Measurements from ENCODE around the gene ZNF460. TPM values are rescaled to one million over a fixed set of nuclear protein-coding genes. Genes with fewer than 3 reads are reported as not detected.
"Not testable (repeated sequence)": the region's sequence is repeated elsewhere in the genome, so short reads cannot be mapped to it uniquely, and the experiment has no call there.

ZNF460 gene
- total RNA-seq, 1 experiment from 2014 or later = 65.9 TPM

GRCh38 chr19:57249329-57249728, 31.0 kb upstream of the ZNF460 start:
- no peak overlapping the region for H2BK5ac ChIP-seq (ENCODE audit: insufficient read length, low read length)
- no peak for TF ChIP-seq CTCF (conservative IDR thresholded peaks at IDR 0.05)
- no peak overlapping the region for H4K8ac ChIP-seq (replicated peaks; ENCODE audit: insufficient read length, low read depth, low read length)
- H4K91ac ChIP-seq (ENCODE audit: insufficient read length, low read depth, low read length) = no peak overlapping the region
- no peak overlapping the region for H2BK20ac ChIP-seq (ENCODE audit: low read depth, low read length, poor library complexity, severe bottlenecking)
- H3K79me1 ChIP-seq (ENCODE audit: insufficient read depth, low read depth, low read length, poor library complexity, severe bottlenecking) = peaks cover 3% of the 10 kb centered on the region
- no peaks in the 10 kb centered on the region for H3K27me3 ChIP-seq (ENCODE audit: insufficient read depth, low read length)
- no peak overlapping the region for H2BK15ac ChIP-seq (ENCODE audit: low read depth, low read length)
- Mint-ChIP-seq H3K27ac (no peak overlapping the region), H3K27me3 (ENCODE audit: low read depth) (no peaks in the 10 kb centered on the region), H3K9me3 (no peaks in the 10 kb centered on the region), H3K4me3 (no peak overlapping the region), H3K36me3 (ENCODE audit: insufficient read depth in 1 of 3, low read depth in 3 of 3) (peaks cover 21 to 75% (median 60%) of the 10 kb centered on the region in 3 experiments; a peak in 6 of 7 replicates), H3K4me1 (no peaks in the 10 kb centered on the region)
- H2AK5ac ChIP-seq (ENCODE audit: insufficient read length, low read length) = no peak overlapping the region
- no peaks in the 10 kb centered on the region for H3K9me3 ChIP-seq (ENCODE audit: control insufficient read depth, low read depth, low read length)
- H4K5ac ChIP-seq (ENCODE audit: insufficient read length, low read depth, low read length) = no peak overlapping the region
- H4K20me1 ChIP-seq (ENCODE audit: control insufficient read depth, insufficient read depth, insufficient read length) = no peaks in the 10 kb centered on the region
- no peak for DNase-seq
- no CpG with 5 or more reads among the region's 1 CpG for WGBS (ENCODE audit: extremely low coverage, insufficient read length, low lambda C conversion rate)
- H3K27ac ChIP-seq (ENCODE audit: insufficient read length, low read depth, low read length) = no peak overlapping the region
- H2BK12ac ChIP-seq (ENCODE audit: insufficient read length, low read depth, low read length) = no peak overlapping the region
- no peaks in the 10 kb centered on the region; the same call in 1 of the 2 replicates for H3K79me2 ChIP-seq (ENCODE audit: insufficient read depth, low read length)
- H3K4me1 ChIP-seq (ENCODE audit: insufficient read depth, low read length) = no peaks in the 10 kb centered on the region
- no peaks in the 10 kb centered on the region for H3K23me2 ChIP-seq (ENCODE audit: insufficient read length, low read depth, low read length, poor library complexity, severe bottlenecking)
- H2AFZ ChIP-seq (ENCODE audit: low read length) = no peak overlapping the region
- no peak overlapping the region for H3K14ac ChIP-seq (ENCODE audit: insufficient read depth, low read length)
- no peak overlapping the region for H3K9ac ChIP-seq (ENCODE audit: extremely low read depth, insufficient read length, low read length)
- H3T11ph ChIP-seq (ENCODE audit: low read length) = no peak overlapping the region
- no peak overlapping the region for H3K4ac ChIP-seq (ENCODE audit: low read depth, low read length)
- H3K18ac ChIP-seq (ENCODE audit: insufficient read length, low read depth, low read length) = no peak overlapping the region
- no peak overlapping the region for H3K56ac ChIP-seq (ENCODE audit: insufficient read length, low read depth, low read length)
- H3K23ac ChIP-seq (ENCODE audit: insufficient read length, low read depth, low read length) = no peak overlapping the region
- H2BK120ac ChIP-seq (ENCODE audit: low read depth, low read length, poor library complexity, severe bottlenecking) = no peak overlapping the region
- no peak overlapping the region for H3K4me2 ChIP-seq (ENCODE audit: insufficient read depth, insufficient read length, low read length)

GRCh38 chr19:57253767-57254166, 26.5 kb upstream of the ZNF460 start:
- not testable (repeated sequence) for H4K91ac ChIP-seq (ENCODE audit: insufficient read length, low read depth, low read length); H2AFZ ChIP-seq (ENCODE audit: low read length); H3K23me2 ChIP-seq (ENCODE audit: insufficient read length, low read depth, low read length, poor library complexity, severe bottlenecking); H3K27ac Mint-ChIP-seq; H2AK5ac ChIP-seq (ENCODE audit: insufficient read length, low read length); H2BK15ac ChIP-seq (ENCODE audit: low read depth, low read length); H3K27me3 Mint-ChIP-seq (ENCODE audit: low read depth); H3K9me3 Mint-ChIP-seq; H2BK120ac ChIP-seq (ENCODE audit: low read depth, low read length, poor library complexity, severe bottlenecking); H3K14ac ChIP-seq (ENCODE audit: insufficient read depth, low read length); H4K5ac ChIP-seq (ENCODE audit: insufficient read length, low read depth, low read length); H3K27me3 ChIP-seq (ENCODE audit: insufficient read depth, low read length); H3K4me2 ChIP-seq (ENCODE audit: insufficient read depth, insufficient read length, low read length); H3K79me2 ChIP-seq (ENCODE audit: insufficient read depth, low read length); H4K8ac ChIP-seq (replicated peaks; ENCODE audit: insufficient read length, low read depth, low read length); H2BK12ac ChIP-seq (ENCODE audit: insufficient read length, low read depth, low read length); H4K20me1 ChIP-seq (ENCODE audit: control insufficient read depth, insufficient read depth, insufficient read length); H3K18ac ChIP-seq (ENCODE audit: insufficient read length, low read depth, low read length); H3K4me1 Mint-ChIP-seq; H2BK5ac ChIP-seq (ENCODE audit: insufficient read length, low read length); H3K9me3 ChIP-seq (ENCODE audit: control insufficient read depth, low read depth, low read length); H3K79me1 ChIP-seq (ENCODE audit: insufficient read depth, low read depth, low read length, poor library complexity, severe bottlenecking); H2BK20ac ChIP-seq (ENCODE audit: low read depth, low read length, poor library complexity, severe bottlenecking); H3K9ac ChIP-seq (ENCODE audit: extremely low read depth, insufficient read length, low read length); DNase-seq; H3T11ph ChIP-seq (ENCODE audit: low read length); H3K23ac ChIP-seq (ENCODE audit: insufficient read length, low read depth, low read length); H3K27ac ChIP-seq (ENCODE audit: insufficient read length, low read depth, low read length); H3K4me1 ChIP-seq (ENCODE audit: insufficient read depth, low read length); H3K56ac ChIP-seq (ENCODE audit: insufficient read length, low read depth, low read length); H3K4me3 Mint-ChIP-seq; H3K4ac ChIP-seq (ENCODE audit: low read depth, low read length)
- WGBS (ENCODE audit: extremely low coverage, insufficient read length, low lambda C conversion rate) = no CpG with 5 or more reads among the region's 11 CpGs
- H3K36me3 Mint-ChIP-seq (ENCODE audit: insufficient read depth in 1 of 3, low read depth in 3 of 3) = peaks cover 11 to 50% (median 41%) of the 10 kb centered on the region in 3 experiments; a peak in 6 of 7 replicates
